GM10248 (cell line): Measurements from ENCODE around the gene UPF2.

Experiments used
- CTCF ChIA-PET: fragments of 300-600 bp; sonication (Branson Sonifier 250); formaldehyde crosslinking; extraction: SDS; loops from one replicate; lab custom pipeline; 2021; ENCODE audit warnings: antibody characterized with exemption; lab: Yijun Ruan, JAX
- POLR2A ChIA-PET: fragments of 350-650 bp; sonication (Branson Sonifier 250); formaldehyde crosslinking; extraction: SDS; loops from one replicate; lab custom pipeline; 2020; ENCODE audit warnings: antibody characterized with exemption; lab: Yijun Ruan, JAX
- DNase-seq: peaks from one replicate; pipeline ENCODE4 v3.0.0; 2012; ENCODE audit errors: extremely low spot score
- CTCF ChIP-seq: IDR thresholded peaks from 2 replicates; pipeline ENCODE4 v1.5.1; 2012; ENCODE audit warnings: mild to moderate bottlenecking, low read depth; ENCODE audit errors: extremely low read depth, missing control alignments, control extremely low read depth

UPF2 gene

GRCh38 chr10:11870900-11871400, 171.7 kb downstream of the UPF2 start:
- ChIA-PET CTCF (no interaction called here), POLR2A (no interaction called here)
- no peak for DNase-seq

DNA sequence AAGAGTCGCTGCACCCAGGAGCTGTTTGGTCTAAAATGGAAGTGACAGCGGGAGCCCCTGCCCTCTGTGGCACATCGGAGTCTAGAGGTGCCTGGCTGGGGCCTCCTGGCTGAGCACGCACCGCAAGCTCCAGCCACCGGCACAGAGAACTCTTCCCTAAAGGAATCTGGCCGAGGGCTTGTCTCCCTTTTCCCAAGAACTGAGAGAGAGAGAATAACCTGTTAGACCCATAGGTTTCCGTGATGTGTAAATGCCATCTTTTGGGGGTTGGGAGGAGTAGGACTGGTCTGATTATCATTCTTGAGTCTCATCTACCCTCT, 172.2 kb downstream of the UPF2 start:
- POLR2A ChIA-PET = no interaction called here
- TF ChIP-seq CTCF = no peak

More at GRCh38 chr10:11870900-11871400, 171.7 kb downstream of the UPF2 start:
- no peak for TF ChIP-seq CTCF

More for the DNA sequence above, 172.2 kb downstream of the UPF2 start:
- CTCF ChIA-PET = no interaction called here
- DNase-seq = no peak
